B cell (primary cell): ENCODE data around the gene SELENOV.

Source experiments
- EZH2 ChIP-seq: IDR thresholded peaks from 2 replicates; pipeline ENCODE4 v1.6.1; 2012; ENCODE audit warnings: borderline replicate concordance, low read depth, mild to moderate bottlenecking, moderate library complexity, low read length; ENCODE audit not compliant: insufficient read depth, poor library complexity, severe bottlenecking
- TF ChIP-seq, protein P1 (sequence below): fragments of 200-600 bp; IDR thresholded peaks from one replicate; pipeline ENCODE4 v1.8.0; 2022; ENCODE audit warnings: antibody characterized with exemption, mild to moderate bottlenecking

DNA sequence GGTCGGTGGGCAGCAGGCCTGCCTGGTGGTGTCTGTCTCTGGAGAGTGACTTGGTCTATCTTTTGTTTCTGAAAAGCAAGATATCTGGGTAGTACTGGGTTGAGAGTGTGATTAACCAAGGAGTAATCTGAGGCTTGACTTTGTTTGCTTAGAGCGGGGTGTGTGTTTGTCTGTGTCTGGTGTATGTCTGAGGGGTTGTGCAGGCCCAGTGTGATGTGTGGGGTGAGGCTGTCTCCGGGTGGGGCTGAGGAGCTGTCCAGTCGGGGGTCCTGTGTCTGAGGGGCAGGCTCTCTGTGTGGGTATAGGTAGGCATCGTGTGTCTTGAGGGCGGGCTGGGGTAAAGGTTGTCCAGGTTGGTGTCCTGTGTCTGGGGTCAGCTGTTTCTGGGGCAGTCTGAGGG lies 45.4 kb upstream of the SELENOV start:
- TF ChIP-seq, protein P1, sequence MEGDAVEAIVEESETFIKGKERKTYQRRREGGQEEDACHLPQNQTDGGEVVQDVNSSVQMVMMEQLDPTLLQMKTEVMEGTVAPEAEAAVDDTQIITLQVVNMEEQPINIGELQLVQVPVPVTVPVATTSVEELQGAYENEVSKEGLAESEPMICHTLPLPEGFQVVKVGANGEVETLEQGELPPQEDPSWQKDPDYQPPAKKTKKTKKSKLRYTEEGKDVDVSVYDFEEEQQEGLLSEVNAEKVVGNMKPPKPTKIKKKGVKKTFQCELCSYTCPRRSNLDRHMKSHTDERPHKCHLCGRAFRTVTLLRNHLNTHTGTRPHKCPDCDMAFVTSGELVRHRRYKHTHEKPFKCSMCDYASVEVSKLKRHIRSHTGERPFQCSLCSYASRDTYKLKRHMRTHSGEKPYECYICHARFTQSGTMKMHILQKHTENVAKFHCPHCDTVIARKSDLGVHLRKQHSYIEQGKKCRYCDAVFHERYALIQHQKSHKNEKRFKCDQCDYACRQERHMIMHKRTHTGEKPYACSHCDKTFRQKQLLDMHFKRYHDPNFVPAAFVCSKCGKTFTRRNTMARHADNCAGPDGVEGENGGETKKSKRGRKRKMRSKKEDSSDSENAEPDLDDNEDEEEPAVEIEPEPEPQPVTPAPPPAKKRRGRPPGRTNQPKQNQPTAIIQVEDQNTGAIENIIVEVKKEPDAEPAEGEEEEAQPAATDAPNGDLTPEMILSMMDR, result no peak
- no peak for TF ChIP-seq EZH2
